HEK293T (cell line): ENCODE data around the gene UBE2R2.

Experiments
- FOXM1 ChIP-seq: fragments of 450-650 bp; IDR thresholded peaks from 2 replicates; pipeline ENCODE4 v1.6.1; 2017; ENCODE audit warnings: mild to moderate bottlenecking, borderline replicate concordance
- SP1 ChIP-seq: fragments of 450-650 bp; IDR thresholded peaks from 2 replicates; pipeline ENCODE4 v1.6.1; 2017

GRCh38 chr9:33959725-33960124, 142.8 kb downstream of the UBE2R2 start:
- TF ChIP-seq SP1 (no peak), FOXM1 (no peak)
